GM21723 (cell line): ENCODE measurements around the gene STAG3.
A peak's percentile ranks its signal among the peaks of the same experiment; 100 is the strongest.
"Not testable (repeated sequence)": the region's sequence is repeated elsewhere in the genome, so short reads cannot be mapped to it uniquely, and the experiment has no call there.

ENCODE experiments used
- ATAC-seq: cut with Tn5 transposase; IDR thresholded peaks from one replicate; pipeline ENCODE4 v1.9.1; 2021; ENCODE audit warnings: mild to moderate bottlenecking, moderate library complexity; ENCODE audit not compliant: unreplicated experiment

The STAG3 gene, protein sequence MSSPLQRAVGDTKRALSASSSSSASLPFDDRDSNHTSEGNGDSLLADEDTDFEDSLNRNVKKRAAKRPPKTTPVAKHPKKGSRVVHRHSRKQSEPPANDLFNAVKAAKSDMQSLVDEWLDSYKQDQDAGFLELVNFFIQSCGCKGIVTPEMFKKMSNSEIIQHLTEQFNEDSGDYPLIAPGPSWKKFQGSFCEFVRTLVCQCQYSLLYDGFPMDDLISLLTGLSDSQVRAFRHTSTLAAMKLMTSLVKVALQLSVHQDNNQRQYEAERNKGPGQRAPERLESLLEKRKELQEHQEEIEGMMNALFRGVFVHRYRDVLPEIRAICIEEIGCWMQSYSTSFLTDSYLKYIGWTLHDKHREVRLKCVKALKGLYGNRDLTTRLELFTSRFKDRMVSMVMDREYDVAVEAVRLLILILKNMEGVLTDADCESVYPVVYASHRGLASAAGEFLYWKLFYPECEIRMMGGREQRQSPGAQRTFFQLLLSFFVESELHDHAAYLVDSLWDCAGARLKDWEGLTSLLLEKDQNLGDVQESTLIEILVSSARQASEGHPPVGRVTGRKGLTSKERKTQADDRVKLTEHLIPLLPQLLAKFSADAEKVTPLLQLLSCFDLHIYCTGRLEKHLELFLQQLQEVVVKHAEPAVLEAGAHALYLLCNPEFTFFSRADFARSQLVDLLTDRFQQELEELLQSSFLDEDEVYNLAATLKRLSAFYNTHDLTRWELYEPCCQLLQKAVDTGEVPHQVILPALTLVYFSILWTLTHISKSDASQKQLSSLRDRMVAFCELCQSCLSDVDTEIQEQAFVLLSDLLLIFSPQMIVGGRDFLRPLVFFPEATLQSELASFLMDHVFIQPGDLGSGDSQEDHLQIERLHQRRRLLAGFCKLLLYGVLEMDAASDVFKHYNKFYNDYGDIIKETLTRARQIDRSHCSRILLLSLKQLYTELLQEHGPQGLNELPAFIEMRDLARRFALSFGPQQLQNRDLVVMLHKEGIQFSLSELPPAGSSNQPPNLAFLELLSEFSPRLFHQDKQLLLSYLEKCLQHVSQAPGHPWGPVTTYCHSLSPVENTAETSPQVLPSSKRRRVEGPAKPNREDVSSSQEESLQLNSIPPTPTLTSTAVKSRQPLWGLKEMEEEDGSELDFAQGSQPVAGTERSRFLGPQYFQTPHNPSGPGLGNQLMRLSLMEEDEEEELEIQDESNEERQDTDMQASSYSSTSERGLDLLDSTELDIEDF

GRCh38 chr7:100177045-100178001 lies at the start of gene STAG3, which contains the start of gene GPC2:
Gene STAG3 (plus strand): TSS chr7:100177918. CDS start chr7:100180557, 2,639 bp downstream.
Gene GPC2 (minus strand): TSS chr7:100177381. CDS start chr7:100177199, 182 bp downstream.
- ATAC-seq = peak; percentile 91

DNA sequence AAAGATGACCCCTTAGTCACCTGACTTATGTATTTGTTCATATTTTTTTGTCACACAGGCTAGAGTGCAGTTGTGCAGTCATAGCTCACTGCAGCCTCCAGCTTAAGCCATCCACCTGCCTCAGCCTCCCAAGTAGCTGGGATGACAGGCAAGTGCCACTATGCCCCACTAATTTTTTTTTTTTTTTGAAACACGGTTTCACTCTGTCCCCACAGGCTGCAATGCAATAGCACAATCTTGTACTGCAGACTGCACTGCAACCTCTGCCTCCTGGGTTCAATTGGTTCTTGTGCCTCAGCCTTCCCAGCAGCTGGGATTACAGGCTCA lies 49.1 kb upstream of the STAG3 start:
- no peak for ATAC-seq

GRCh38 chr7:100130220-100130607 lies 47.5 kb upstream of the STAG3 start:
- not testable (repeated sequence) for ATAC-seq

- ATAC-seq = no peak
Measured at GRCh38 chr7:100130608-100131453, 46.9 kb upstream of the STAG3 start.

DNA sequence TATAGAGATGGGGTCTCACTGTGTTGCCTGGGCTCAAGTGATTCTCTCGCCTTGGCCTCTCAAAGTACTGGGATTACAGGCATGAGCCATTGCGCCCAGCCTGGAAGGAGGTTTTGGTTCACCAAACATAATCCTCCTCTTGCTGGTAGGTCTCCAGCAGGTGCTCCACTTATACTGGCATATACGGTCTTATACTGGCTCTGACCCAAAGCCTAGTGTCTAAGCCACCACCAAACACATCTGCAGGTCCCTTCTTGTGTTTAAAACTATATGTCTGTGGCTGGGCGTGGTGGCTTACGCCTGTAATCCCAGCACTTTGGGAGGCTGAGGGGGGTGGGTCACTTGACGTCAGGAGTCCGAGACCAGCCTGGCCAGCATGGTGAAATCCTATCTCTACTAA lies 45.6 kb upstream of the STAG3 start:
- ATAC-seq = no peak

DNA sequence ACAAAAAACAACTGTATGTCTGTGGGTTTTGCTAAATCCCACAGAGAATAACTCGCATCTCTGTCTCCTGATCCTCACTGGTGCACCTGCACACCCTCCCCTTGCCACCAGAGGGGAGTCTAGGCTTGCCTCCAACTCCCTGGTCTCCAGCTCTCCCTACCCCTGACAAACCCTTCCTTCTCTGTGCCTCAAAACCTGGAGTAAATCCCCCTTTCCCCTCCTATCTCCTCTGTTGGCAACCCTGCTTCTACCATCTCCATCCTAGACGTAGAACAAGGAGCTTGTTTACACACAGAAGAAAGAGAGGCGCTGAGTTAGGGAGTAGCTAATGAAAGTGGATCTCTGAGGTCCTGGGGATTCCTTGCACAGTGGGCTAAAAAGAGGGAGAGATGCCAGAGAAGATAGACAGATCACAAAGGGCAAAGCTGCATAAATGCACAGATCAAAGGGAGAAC lies 45.0 kb upstream of the STAG3 start:
- peak; percentile 58 for ATAC-seq

- ATAC-seq = no peak
Measured at GRCh38 chr7:100137851-100138760, 39.6 kb upstream of the STAG3 start.

DNA sequence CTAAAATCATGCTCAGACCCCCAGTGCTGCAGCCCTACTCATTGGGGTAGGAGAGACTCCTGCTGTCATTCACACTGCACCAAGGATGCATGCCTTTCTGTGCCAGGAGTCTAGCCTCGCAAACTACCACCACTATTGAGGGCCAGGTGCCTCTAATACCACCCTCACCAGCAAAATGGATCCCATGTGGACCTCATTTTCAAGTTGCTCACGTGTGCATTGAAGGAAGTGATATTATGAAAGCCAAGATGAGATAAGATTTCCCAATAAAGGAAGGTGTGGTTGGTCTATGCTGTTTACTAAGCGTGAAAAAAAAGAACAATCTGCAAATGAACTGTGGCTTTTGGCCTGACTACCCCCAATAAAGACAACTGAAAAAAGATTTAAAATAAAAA lies 36.2 kb upstream of the STAG3 start:
- ATAC-seq = no peak

DNA sequence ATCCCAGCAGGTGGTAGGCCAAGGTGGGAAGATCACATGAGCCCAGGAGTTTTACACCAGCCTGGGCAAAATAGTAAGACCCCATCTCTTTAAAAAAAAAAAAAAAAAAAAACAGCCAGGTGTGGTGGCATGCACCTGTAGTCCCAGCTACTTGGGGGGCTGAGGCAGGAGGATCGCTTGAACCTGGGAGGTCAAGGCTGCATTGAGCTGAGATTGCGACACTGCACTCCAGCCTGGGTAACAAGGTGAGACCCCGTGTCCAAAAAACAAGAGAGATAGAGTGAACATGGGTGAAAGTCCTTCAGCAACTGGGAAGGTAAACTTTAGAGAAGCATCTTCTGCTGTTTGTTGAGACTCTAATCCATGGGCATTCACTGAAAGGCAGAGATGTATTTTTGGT lies 35.3 kb upstream of the STAG3 start:
- ATAC-seq = no peak

- ATAC-seq = not testable (repeated sequence)
Measured at GRCh38 chr7:100146350-100146749, 31.4 kb upstream of the STAG3 start.

DNA sequence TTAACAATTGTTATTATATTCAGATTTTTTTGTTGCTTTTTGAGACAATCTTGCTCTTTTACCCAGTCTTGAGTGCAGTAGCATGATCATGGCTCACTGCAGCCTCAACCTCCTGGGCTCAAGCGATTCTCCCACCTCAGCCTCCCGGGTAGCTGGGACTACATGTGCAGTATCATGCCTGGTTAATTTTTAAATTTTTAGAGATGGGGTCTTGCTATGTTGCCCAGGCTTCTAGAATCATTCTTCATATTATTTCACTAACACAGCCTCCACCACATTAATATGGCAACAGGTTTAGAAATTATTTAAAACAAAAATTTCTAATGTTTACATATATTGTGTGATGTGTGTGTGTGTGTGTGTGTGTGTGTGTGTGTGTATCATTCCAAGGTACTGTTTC lies 30.4 kb upstream of the STAG3 start:
- ATAC-seq = no peak

DNA sequence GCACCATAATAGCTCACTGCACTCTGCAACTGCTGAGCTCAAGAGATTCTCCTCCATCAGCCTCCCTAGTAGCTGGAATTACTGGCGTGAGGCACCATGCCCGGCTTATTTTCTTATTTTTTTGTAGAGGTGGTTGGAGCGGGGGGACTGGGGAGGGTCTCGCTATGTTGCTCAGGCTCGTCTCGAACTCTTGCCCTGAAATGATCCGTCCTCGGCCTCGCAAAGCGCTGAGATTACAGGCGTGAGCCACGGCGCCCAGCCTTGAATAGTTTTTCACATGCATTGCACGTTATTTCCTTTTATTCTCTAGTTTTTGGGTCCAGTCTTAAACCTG lies 29.5 kb upstream of the STAG3 start:
- ATAC-seq = no peak

GRCh38 chr7:100148559-100149328 lies 29.0 kb upstream of the STAG3 start, which contains the start of gene LAMTOR4:
Gene LAMTOR4 (plus strand): TSS chr7:100148918. CDS start chr7:100148973, 55 bp downstream.
- peak; percentile 98 for ATAC-seq

GRCh38 chr7:100152404-100152803 lies 25.3 kb upstream of the STAG3 start:
- no peak for ATAC-seq

- no peak for ATAC-seq
Measured at GRCh38 chr7:100152937-100153666, 24.6 kb upstream of the STAG3 start.

DNA sequence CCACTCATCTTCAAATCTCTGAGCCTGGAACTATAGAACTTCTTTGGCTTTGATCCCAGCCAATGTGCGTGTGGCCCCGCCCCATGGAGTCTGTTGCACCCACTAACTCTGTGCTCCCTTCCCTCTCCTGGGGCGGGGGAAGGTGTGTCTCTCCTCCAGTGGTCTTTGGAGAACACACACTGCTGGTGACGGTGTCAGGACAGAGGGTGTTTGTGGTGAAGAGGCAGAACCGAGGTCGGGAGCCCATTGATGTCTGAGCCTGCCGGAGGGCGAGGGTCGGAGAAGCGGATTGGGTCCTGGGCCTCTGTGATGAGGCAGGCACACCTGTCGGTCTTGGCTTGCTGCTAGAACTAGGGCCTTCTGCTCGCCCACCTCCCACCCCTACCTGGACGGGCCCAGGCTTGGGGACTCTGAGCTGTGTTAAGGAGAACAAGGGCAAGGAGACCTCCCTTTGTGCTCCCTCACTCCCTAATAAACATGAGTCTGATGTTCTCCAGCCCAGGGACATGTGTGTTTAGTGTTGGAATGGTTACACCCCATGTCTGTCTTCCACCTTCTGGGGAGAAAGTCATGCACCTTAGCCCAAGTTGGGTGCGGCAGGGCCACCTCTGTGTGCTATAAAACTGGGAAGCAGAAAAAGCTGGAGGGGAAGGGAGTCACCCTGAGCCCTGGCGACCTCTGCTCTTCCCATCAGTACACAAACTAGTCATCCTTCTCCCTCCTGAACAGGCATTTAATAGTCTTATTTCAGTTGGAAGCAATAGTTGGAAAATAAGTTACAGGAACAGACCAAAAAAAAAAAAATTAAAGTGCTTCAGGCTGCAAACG lies 23.8 kb upstream of the STAG3 start:
- ATAC-seq = no peak
